Fibroblast of lung (primary cell): ENCODE data around the gene MACF1.
"Not testable (repeated sequence)": the region's sequence is repeated elsewhere in the genome, so short reads cannot be mapped to it uniquely, and the experiment has no call there.

ENCODE experiments used
- CTCF ChIP-seq, 2 donors: IDR thresholded peaks in 1 of 2; conservative IDR thresholded peaks in 1 of 2; 1 replicate in 1 of 2; 2 replicates in 1 of 2; pipeline ENCODE4 v1.5.1; 2011 to 2012; ENCODE audit warnings: low read length in 2 of 2, control low read depth in 1 of 2, inconsistent platforms in 1 of 2, low read depth in 1 of 2, mild to moderate bottlenecking in 1 of 2
- EZH2 ChIP-seq: IDR thresholded peaks from 2 replicates; pipeline ENCODE4 v1.5.1; 2012; ENCODE audit warnings: low read length, control low read depth, mild to moderate bottlenecking; ENCODE audit errors: missing control alignments

GRCh38 chr1:39493043-39493810, 288.7 kb downstream of the MACF1 start:
- not testable (repeated sequence) for TF ChIP-seq CTCF (conservative IDR thresholded peaks at IDR 0.05 in 1 of 2, IDR thresholded peaks at IDR 0.05 in 1 of 2; ENCODE audit: low read depth in 1 of 2, low read length in 2 of 2); EZH2
